DND-41 (cell line): ENCODE data around the gene ASB16.

Source experiments
- ATAC-seq: fragments of 200-7000 bp; cut with Tn5 transposase; 3 replicates; pipeline ENCODE4 v1.9.1; 2021; ENCODE audit warnings: low read depth; ENCODE audit not compliant: insufficient read depth
- DNase-seq: peaks from one replicate; pipeline ENCODE4 v3.0.0-alpha.2; 2020
- H2AFZ ChIP-seq: 2 replicates; pipeline ENCODE4 v1.6.0; 2012; ENCODE audit warnings: low read depth, low read length
- H3K27ac ChIP-seq: 2 replicates; pipeline ENCODE4 v1.5.1; 2012; ENCODE audit warnings: low read length, inconsistent platforms
- H3K27me3 ChIP-seq: fragments of 200-600 bp; sonication (generic); 2 replicates; pipeline ENCODE4 v1.6.0; 2012; ENCODE audit warnings: low read length, mild to moderate bottlenecking, inconsistent platforms; ENCODE audit not compliant: insufficient read depth, poor library complexity
- H3K36me3 ChIP-seq: 2 replicates; pipeline ENCODE4 v1.5.1; 2012; ENCODE audit warnings: low read length, inconsistent platforms; ENCODE audit not compliant: insufficient read depth
- H3K4me1 ChIP-seq: 2 replicates; pipeline ENCODE4 v1.5.1; 2012; ENCODE audit warnings: mild to moderate bottlenecking, low read length; ENCODE audit not compliant: insufficient read depth
- H3K4me2 ChIP-seq: 2 replicates; pipeline ENCODE4 v1.6.0; 2012; ENCODE audit warnings: mild to moderate bottlenecking, moderate library complexity, low read length, inconsistent platforms; ENCODE audit not compliant: insufficient read depth
- H3K4me3 ChIP-seq, 2 experiments: fragments of 200-600 bp in 1 of 2; shearing (Covaris generic) in 1 of 2; 2 replicates each; pipeline ENCODE4 v1.5.1; 2012 to 2016; ENCODE audit warnings: inconsistent platforms in 2 of 2, low read length in 2 of 2, mild to moderate bottlenecking in 2 of 2, low read depth in 1 of 2, moderate library complexity in 1 of 2
- H3K79me2 ChIP-seq: 2 replicates; pipeline ENCODE4 v1.6.0; 2012; ENCODE audit warnings: low read length, inconsistent platforms; ENCODE audit not compliant: insufficient read depth
- H3K9ac ChIP-seq: 2 replicates; pipeline ENCODE4 v1.6.0; 2012; ENCODE audit warnings: low read depth, mild to moderate bottlenecking, inconsistent platforms, low read length, moderate library complexity
- H3K9me3 ChIP-seq: 2 replicates; pipeline ENCODE4 v1.5.1; 2012; ENCODE audit warnings: low read length, moderate library complexity, mild to moderate bottlenecking, inconsistent platforms; ENCODE audit not compliant: insufficient read depth, severe bottlenecking
- H4K20me1 ChIP-seq: 2 replicates; pipeline ENCODE4 v1.6.0; 2012; ENCODE audit warnings: low read length; ENCODE audit not compliant: insufficient read depth
- CTCF ChIP-seq: IDR thresholded peaks from 2 replicates; pipeline ENCODE4 v1.5.1; 2012; ENCODE audit warnings: borderline replicate concordance, low read length, moderate library complexity, mild to moderate bottlenecking; ENCODE audit not compliant: poor library complexity, severe bottlenecking; ENCODE audit errors: extremely low read depth
- EZH2 ChIP-seq: IDR thresholded peaks from 3 replicates; pipeline ENCODE4 v1.6.1; 2012; ENCODE audit warnings: borderline replicate concordance, low read depth, mild to moderate bottlenecking, moderate library complexity, low read length, inconsistent platforms; ENCODE audit not compliant: severe bottlenecking

Gene ASB16

GRCh38 chr17:44176257-44176656, 5.8 kb downstream of the ASB16 start:
- peaks cover 30% of the 10 kb centered on the region for H3K36me3 ChIP-seq
- H3K9ac ChIP-seq = no peak overlapping the region
- no peak for TF ChIP-seq CTCF
- TF ChIP-seq EZH2 = no peak

GRCh38 chr17:44176671-44177501, 6.4 kb downstream of the ASB16 start:
- TF ChIP-seq CTCF (no peak), EZH2 (no peak)
- H3K27me3 ChIP-seq = no peaks in the 10 kb centered on the region
- H3K4me1 ChIP-seq = no peaks in the 10 kb centered on the region
- H3K4me3 ChIP-seq = no peak overlapping the region
- H3K4me2 ChIP-seq = no peak overlapping the region
- no peak overlapping the region for H3K9ac ChIP-seq
- H4K20me1 ChIP-seq = peaks cover 25% of the 10 kb centered on the region; the same call in 1 of the 2 replicates
- peaks cover 12% of the 10 kb centered on the region for H3K79me2 ChIP-seq
- no peak for DNase-seq
- H3K9me3 ChIP-seq = no peaks in the 10 kb centered on the region
- no peak overlapping the region for H2AFZ ChIP-seq
- peaks cover 35% of the 10 kb centered on the region for H3K36me3 ChIP-seq
- ATAC-seq = no peak
- no peak overlapping the region for H3K27ac ChIP-seq

More at GRCh38 chr17:44176257-44176656, 5.8 kb downstream of the ASB16 start:
- Histone ChIP-seq H3K4me3 (no peak overlapping the region), H3K27ac (no peak overlapping the region), H3K79me2 (peaks cover 7% of the 10 kb centered on the region; the same call in 1 of the 2 replicates), H3K9me3 (no peaks in the 10 kb centered on the region), H3K27me3 (no peaks in the 10 kb centered on the region), H4K20me1 (peaks cover 25% of the 10 kb centered on the region; the same call in 1 of the 2 replicates), H3K4me1 (no peaks in the 10 kb centered on the region), H2AFZ (no peak overlapping the region), H3K4me2 (no peak overlapping the region)
- ATAC-seq (no peak; the same call in 2 of the 3 replicates), DNase-seq (no peak)

GRCh38 chr17:44177640-44178039, 7.1 kb downstream of the ASB16 start:
- H3K4me3 ChIP-seq = no peak overlapping the region
- ATAC-seq = no peak
- no peak overlapping the region for H3K27ac ChIP-seq
- H2AFZ ChIP-seq = no peak overlapping the region
- peaks cover 20% of the 10 kb centered on the region for H3K79me2 ChIP-seq
- H3K4me2 ChIP-seq = no peak overlapping the region
- H3K9ac ChIP-seq = no peak overlapping the region
- no peak for DNase-seq
- no peaks in the 10 kb centered on the region for H3K4me1 ChIP-seq
- no peaks in the 10 kb centered on the region for H3K9me3 ChIP-seq
- H4K20me1 ChIP-seq = peaks cover 24% of the 10 kb centered on the region; the same call in 1 of the 2 replicates
- H3K27me3 ChIP-seq = no peaks in the 10 kb centered on the region
- peaks cover 43% of the 10 kb centered on the region for H3K36me3 ChIP-seq
- no peak for TF ChIP-seq CTCF
- no peak for TF ChIP-seq EZH2
